HG03280 (cell line): Measurements from ENCODE around the gene SKIC8.

Experiments
- ATAC-seq: cut with Tn5 transposase; IDR thresholded peaks from one replicate; pipeline ENCODE4 v1.9.1; 2021; ENCODE audit warnings: mild to moderate bottlenecking, moderate library complexity; ENCODE audit not compliant: unreplicated experiment

Gene SKIC8

DNA sequence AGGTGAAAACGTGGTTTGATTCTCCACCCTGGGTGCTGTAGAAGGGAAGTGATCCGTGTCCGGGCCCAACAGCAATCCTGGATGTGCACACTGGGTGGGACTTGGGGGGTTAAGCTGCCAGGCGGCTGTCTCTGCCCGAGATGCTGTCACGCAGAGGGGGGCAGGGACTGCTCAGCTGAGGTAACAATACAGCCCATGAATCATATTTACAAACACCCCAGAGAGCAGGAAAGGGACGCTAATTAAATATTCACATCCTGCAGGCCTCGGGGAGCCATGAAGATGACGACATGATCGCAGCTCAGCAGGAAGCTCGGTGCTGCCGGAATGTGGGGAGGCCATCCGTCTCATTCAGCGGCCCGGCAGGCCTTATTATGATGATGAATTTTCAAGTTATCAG lies 22.8 kb upstream of the SKIC8 start:
- no peak for ATAC-seq

DNA sequence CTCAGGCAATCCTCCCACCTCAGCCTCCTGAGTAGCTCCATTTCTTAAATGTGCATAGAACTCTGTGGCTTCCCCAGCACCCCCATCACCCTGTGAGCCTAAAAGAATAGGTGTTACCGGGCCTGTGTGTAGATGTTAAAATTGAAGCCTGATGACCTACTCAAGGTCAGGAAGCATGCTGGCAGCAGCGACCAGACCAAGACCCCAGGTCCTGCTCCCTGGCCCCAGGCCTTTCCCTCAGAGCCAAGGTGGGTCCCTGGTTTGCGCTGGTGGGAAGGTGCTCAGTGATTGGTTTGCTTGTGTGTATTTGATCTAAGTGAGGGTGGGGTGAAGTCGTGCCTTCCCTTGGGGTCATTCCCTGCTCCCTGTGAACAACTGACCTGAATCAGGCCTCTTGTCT lies 22.4 kb upstream of the SKIC8 start:
- no peak for ATAC-seq

DNA sequence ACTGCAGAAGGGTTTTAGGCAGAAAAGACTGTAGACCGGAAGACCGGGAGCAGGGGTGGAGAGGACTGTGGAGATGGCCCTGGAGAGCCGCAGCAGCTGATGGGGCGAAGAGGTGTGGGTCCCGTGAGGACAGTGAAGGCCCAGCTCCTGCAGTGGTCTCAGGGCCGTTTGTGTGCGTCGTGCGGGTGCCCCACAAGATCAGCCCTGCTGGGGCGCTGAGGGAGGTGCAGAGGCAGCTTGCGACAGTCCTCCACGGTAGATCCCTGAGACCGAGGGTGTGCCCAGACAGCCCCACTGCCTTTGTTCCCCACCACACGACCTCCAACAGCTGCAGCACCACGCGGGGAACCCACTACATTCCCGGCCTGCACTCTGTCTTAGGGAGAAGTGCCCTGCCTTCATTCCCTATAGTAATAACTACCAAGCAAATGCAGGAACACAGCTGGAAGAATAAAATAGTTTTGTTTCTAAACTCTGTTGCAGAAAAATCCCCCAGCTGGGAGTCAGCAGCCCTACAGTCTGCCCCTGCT lies 21.7 kb upstream of the SKIC8 start:
- ATAC-seq = no peak

DNA sequence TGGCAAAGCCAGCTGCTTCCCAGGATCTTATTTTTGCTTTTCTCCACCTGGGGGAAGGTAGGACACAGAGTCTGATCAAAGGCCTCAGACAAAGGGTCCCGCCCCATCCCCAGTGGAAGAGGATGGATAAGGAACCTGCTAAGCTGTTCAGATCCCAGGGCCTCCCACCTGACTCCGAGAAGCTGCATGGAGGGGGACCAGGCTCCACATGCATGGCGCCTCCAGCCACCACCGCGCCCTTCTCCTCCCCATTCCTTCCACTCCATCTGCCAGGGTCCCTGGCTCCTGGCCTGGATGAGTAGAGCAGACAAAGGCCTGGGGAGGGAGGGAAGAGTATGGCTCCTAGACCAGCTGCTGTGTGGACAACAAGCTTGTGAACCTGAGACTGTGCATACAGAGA lies 20.8 kb upstream of the SKIC8 start:
- ATAC-seq = no peak

DNA sequence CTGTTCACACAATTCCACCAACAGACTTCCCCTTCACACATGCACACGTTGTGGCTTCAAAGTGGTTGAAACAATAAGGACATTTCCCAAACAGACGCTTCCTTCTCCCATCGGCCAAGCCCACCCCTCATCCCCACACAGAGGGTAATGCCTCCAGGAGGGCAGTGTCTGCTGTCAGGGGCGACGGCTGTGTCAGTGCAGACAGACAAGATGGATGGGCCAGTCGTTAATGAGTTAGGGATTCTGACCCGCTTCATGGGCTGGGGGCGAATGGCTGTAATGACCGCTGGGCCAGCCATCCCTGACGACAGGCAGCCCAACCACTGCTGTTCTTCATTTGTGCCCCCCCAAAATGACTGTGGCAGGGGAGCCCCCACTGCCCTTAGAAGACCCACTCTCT lies 20.2 kb upstream of the SKIC8 start:
- ATAC-seq = no peak

DNA sequence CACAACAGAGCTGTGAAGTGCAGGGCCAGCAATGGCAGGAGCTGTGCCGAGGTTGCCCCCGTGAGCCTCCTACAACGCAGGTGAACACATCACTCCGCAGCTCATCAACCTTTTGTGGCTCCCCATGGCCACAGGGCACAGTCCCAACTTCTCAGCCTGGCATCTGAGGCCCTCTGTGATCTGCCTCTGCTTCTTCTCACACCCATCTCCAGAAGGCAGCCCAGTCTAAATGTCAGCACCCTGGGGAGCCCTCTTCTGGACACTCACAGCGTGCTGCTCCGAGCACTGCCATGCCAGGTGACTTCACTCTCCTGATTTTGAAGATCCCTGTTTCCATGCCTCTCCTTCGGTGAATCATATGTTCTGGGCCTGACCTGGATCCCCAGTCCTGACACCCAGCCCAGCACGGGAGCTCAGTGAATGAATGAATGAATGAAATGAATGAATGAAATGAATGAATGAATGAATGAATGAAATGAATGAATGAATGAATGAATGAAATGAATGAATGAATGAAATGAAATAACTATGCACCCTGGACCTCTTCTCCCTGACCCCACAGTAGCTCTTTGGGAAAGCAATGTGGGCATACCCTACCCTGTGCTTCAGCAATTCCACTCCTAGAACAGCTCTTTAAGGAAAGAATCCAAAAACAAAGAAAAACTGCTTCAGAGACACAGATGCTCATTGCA lies 17.9 kb upstream of the SKIC8 start:
- ATAC-seq = no peak

DNA sequence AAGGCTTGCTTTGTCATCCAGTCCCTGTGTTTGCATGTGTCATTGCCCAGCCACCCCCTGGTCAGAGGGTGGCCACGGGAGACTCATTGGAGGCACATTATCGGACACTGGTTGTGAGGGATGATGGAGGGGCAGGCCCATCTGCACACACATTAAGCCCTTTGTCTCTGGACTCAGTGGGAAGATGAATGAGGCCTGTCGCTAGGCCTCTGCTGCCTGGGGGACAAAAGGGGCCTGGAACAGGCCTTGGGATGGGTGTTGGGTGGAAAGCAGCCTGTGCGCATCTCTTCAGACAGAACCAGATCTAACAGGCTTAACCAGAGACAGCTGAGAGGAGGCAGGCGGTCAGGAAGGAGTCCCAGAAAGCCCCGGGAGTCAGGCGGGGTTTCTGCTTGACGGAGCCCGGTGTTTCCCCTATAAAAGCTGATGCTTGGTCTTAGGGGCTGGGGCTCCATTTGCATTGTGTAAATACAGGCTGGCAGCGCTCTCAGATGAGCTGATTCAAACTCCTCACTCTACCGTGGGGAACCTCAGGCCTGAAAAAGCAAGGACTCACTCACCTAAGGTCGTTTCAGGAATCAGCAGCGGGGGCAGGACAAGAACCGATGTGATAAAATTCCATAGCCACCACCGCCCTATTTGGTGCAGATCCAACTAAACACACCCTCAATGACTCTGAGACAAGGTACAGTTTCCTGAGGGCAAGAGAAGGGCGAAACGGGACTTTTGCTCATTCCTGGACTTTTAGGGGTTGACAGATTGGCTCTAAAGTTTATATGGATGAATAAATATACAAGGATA lies 17.1 kb upstream of the SKIC8 start:
- no peak for ATAC-seq

DNA sequence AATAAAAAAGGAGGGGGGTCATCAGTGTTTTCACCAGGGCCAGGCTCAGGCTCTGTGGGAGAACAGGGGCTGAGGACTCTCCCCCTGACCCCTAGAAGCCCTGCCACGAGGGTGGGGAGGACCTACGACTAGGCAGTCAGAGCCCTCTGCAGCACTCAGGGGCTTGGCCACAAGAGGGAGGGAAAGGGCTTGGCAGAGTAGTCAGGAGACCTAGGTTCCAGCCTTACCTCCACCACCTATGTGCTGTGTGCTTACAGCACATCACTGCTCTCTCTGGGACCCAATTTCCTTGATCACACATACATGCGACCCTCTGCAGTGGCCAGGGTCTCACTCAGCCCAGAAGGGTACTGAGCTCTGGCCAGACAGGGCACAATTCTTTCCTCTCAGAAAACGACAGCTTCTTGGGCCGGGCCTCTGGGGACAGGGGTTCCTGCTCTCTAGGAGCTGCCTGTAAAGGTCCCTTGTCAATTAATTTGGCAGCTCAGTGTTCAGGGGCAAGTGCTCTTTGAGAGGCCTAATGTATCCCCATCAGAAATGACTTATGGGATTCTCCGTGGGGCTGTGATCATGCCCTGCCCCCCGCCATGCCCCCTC lies 16.4 kb upstream of the SKIC8 start:
- ATAC-seq = no peak

DNA sequence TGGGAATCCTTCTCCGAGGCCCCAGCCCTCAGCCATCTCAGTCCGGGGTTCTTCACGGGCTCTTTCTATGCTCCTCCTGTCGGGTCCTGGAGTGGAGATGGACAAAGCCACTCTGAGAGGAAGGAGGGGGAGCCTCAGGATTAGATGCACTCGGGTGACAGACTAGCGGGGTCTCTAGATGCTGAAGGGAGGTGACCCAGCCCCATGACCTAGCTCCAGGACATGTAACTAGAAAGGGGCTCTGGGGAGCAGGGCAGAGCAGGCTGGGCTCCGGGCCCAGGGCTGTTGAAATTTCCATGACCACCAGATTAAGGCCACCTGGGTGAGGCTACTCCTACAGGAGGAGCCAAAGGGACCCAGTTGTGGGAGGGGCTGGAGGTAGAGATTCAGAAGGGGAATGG lies 14.8 kb upstream of the SKIC8 start:
- ATAC-seq = no peak

DNA sequence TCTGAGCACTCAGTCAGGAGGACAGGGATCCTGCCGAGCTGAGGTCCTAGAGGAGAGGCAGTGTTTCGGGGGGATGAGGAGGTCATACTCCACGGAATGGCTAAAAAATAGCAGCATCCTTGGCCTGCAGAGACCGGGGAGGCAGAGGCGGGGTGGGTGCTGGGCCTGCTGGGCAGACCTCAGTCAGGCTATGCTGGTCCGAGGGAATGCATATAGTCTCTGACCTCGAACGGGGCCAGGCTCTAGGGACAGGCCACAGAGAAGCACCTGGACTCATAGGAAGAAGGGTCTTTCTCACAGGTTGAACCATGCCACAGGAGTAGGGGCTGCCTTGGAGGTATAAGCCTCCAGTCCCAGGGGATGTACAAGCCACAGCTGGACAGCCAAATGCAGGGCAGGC lies 14.0 kb upstream of the SKIC8 start:
- no peak for ATAC-seq

DNA sequence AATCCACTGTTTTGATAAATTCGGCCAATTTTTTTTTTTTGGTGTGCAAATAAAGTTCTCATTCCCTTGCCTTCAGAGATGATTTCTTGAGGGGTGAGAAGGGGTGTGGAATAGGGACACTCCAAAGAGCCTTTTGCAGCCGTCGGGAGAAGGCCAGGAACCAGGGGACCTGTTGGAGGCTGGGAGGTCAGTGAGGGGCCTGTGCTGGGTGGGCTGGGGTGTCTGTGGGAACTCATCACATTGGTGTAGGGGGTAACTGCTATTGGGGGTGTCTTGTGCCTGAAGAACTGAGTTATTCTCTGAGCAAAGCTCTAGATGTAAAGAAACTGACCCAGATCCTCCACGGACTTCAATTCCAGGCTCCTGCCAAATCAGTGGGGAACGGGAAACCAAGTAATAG lies 13.5 kb upstream of the SKIC8 start:
- no peak for ATAC-seq

DNA sequence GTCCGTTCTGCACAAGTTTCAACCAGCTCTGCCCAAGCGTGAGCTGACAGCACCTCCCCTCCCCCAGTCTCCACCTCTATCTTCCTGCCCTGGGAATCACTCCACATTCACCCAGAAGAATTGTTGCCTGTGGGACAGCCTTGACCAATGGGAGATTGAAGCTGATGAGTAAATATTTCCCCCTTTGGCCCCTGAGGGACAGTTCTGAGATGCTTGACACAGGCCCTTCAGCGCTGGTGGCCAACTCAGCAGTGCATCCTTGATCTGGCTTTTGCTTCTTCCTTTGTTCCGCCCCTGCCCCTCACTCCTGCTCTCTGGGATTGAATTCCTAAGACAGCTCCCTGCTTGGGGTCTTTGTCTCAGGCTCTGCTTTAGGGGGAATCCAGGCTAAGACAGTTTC lies 13.1 kb upstream of the SKIC8 start:
- no peak for ATAC-seq

DNA sequence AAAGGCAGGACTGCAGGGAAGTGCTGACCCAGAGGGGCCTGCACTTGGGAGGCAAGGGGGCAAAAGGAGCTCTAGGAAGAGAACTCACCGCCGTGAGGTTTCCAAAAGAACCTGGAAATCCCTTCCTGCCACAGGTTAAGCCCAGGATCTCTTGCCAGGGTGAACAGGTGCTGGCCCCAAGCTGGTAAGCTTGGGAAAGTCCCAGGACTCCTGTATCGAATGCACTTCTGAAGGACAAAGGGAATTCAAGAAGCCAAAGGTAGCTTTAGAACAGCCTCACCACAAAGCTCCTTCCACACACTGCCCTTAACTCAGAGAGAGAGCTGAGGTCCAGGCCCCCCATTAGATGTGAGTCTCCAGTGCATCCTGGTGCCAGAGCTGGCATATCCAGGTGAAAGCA lies 11.9 kb upstream of the SKIC8 start:
- ATAC-seq = no peak

DNA sequence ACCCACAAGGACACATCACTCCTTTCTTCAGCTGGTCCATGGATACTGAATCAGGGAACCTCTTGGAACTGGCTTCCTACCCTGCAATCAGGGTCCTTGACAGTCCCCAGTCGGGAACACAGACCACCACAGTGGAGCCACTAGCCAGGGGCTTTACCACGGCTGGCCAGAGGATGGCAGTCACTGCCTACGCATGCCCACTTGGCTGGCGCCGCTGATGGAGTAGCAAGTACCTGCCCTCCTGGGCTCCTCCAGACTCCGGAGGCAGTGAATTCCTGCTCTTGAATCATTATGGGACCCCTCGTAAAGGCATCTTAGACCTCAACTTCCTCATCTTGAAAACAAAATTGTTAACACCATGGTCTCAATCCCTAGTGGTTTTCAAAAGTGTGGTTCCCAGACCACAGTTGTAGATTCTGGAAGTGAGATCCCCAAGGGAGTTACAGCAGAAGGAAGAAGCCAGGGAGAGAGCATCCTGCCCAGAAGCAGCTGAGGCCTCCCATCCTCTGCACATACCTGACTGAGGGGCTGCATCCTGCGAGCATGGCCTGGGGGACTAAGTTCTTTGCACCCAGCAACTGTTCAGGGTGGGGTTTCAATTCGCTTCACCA lies 9.1 kb upstream of the SKIC8 start:
- no peak for ATAC-seq

DNA sequence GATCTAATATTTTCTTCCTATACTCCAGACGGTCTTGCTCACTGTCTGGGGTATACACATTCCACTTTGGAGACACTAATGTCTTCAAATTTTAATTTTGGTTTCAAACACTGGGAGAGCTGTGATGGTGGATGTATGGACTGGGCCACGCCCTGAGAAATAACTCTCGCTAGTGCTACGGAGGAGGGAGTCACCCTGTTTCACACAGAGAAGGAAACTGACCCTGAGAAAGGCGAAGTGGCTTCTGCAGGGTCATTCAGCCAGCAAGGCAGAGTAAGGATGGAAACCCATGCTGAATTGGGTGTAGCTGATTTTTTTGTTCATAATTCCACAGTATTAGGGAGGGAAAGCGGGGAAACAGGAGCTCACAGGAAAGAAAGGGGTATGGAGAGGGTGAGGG lies 8.6 kb upstream of the SKIC8 start:
- ATAC-seq = no peak

DNA sequence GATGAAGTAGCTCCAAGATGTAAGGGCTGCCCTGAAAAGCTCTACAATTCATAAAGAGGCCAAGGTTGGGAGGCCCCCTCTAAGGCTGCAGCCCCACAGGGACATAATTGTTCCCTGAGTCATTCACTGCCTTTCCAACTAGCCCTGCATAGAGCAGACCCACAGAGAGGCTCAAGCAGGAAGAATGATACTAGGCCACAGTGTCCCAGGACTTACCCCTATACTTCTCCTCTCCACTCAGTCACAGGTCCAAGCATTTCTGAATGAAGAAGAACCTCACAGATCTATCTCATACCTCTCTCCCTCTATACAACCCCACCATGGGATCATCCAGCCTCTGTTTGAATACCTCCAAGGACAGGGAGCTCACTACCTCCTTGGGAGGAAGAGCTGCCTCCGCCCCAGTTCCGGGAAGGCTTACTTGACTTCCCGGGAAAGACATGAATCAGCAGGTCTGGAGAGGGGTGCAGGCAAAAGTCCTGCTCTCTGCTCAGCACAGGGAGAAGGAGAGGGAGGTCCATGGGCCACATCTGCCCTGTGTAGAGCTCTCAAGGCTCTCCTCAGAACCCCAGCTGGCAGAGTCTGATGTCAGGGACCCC lies 6.9 kb upstream of the SKIC8 start:
- ATAC-seq = no peak

DNA sequence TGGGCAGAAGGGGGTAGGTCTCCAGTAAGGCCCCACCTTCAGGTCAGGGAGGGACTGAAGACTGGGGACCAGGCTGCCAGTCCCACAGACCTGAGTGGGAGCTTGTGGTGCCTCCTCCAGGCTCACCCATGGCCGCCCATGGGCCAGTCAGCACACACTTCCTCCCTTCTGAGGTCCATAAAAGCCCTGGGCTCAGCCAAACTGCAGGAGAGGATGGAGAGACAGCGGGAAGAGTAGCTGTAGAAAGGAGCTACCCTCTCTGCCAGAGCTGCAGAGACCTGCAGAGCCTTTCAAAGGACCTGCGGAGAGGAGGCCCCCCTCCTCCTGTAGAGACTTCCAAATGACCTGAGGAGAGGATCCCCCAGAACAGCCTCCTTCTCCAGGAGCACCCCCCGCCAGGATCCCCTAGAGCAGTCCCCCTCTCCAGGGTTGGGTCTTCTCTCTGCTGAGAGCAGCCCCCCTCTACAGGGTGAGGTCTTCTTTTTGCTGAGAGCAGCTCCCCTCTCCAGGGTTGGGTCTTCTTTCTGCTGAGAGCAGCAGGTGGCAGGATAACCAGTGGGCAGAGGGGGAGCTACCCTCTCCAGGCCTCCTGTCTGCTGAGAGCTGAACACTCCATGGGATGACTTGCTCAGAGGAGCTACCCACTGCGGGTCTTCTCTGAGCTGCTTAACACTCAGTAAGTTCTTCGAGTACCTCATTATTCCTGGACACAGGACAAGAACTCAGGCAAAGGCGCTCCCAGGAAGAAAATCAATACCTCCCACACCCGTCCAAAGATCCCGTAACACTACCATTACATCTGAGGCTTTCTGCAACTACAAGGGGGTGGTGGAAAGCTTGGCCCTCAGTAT lies 5.0 kb upstream of the SKIC8 start:
- ATAC-seq = no peak

DNA sequence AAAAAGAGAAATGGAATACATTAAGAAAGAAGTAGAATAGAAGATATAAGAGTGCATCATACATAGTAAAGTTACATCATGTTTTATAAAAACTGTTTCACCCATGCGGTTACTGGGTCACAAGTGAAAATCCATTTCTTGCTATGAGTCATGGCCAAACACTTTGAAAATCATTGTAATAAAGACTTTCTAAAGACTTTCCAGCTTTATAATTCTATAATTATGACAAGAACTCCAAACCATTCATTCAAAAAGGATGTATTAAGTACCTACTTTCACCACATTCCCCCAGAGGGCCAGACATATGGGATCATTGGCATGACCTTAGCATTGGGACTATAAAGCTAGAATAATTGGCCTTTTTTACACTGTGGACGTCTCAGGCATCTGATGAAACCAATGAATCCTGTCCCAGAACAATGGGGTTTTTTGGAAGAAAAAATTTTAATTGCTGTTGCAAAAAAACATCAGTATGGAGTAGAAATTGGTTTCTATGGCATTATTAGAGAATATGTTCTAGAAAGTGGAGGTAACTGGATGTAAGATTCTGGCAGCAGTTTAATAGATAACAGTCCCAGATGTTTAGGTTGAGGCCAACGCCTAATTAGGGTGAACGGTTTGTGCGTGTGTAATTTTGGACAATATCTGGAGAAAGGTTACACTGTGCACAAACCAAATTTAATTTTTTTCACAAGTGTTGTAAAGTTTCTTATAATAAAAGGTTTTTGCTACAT lies 3.3 kb upstream of the SKIC8 start:
- ATAC-seq = no peak

DNA sequence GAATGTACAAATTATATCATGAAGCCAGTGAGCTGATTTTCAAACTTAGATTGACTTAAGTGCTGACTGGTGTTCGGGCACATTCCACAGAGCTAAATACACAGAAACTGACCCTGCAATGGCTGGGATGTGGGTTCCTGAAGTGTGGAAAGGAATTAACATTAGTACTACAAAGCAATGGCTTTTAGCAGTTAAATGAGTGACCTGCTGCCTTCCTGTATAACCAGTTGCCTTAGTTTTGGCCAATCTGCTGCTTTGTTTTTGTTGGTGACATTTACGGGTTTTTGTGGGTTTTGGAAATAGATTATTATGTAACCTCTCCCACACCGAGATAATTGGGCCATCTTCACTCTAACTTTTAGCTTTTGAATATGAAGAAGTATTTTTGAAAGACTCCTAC lies 2.4 kb upstream of the SKIC8 start:
- ATAC-seq = no peak

DNA sequence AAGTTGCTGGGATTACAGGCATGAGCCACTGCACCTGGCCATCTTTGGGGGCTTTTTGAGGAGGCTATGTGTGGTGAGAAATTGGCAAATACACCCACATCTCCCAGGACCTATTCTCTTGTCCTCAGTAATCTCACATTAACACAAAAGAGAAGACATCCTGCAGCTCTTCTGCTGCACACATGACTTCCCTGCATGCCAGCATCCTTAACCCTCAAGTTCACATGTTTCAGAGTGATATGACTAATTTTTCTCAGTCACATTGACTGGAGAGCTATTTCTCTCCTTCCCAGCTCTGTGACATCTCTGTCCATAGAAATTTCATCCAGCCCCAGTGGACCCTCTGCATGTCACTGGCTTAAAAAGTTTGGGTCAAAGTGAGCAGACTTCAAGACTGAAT lies 1.9 kb upstream of the SKIC8 start:
- no peak for ATAC-seq
